ENCODE measurements around the gene TCOF1. TPM values are rescaled to one million over a fixed set of nuclear protein-coding genes. Genes with fewer than 3 reads are reported as not detected.

Gene TCOF1
- total RNA-seq, 1 donor from 2014 or later, result 91.1 TPM

- H3K27ac Mint-ChIP-seq (ENCODE audit: unreplicated experiment), result peak overlapping the region; percentile 22
Observed at GRCh38 chr5:150356575-150357294, 762 bp upstream of the TCOF1 start.

GRCh38 chr5:150358261-150359095, 981 bp downstream of the TCOF1 start:
- H3K36me3 Mint-ChIP-seq (ENCODE audit: low read depth), result no peaks in the 10 kb centered on the region
- H3K4me3 Mint-ChIP-seq, result peak overlapping the region; percentile 93
- H3K27ac Mint-ChIP-seq (ENCODE audit: unreplicated experiment), result no peak overlapping the region
- no peak for TF ChIP-seq CTCF (conservative IDR thresholded peaks at IDR 0.05)
- H3K9me3 Mint-ChIP-seq, result no peaks in the 10 kb centered on the region
- DNase-seq (ENCODE audit: low read depth, low spot score), result no peak
- H3K27me3 Mint-ChIP-seq (ENCODE audit: low read depth), result peaks cover 4% of the 10 kb centered on the region
- H3K4me1 Mint-ChIP-seq, result peaks cover 36% of the 10 kb centered on the region

More at GRCh38 chr5:150356575-150357294, 762 bp upstream of the TCOF1 start:
- Mint-ChIP-seq H3K4me3 (peak overlapping the region; percentile 93), H3K4me1 (peaks cover 36% of the 10 kb centered on the region), H3K36me3 (ENCODE audit: low read depth) (no peaks in the 10 kb centered on the region), H3K9me3 (no peaks in the 10 kb centered on the region), H3K27me3 (ENCODE audit: low read depth) (peaks cover 4% of the 10 kb centered on the region)
- DNase-seq (ENCODE audit: low read depth, low spot score), result no peak
- no peak for TF ChIP-seq CTCF (conservative IDR thresholded peaks at IDR 0.05)

GRCh38 chr5:150361301-150361700, 3.8 kb downstream of the TCOF1 start:
- Mint-ChIP-seq H3K4me3 (peak overlapping the region; percentile 62), H3K27me3 (ENCODE audit: low read depth) (no peaks in the 10 kb centered on the region), H3K27ac (ENCODE audit: unreplicated experiment) (no peak overlapping the region), H3K4me1 (peaks cover 29% of the 10 kb centered on the region), H3K36me3 (ENCODE audit: low read depth) (peaks cover 3% of the 10 kb centered on the region), H3K9me3 (no peaks in the 10 kb centered on the region)
- TF ChIP-seq CTCF (conservative IDR thresholded peaks at IDR 0.05), result no peak
- DNase-seq (ENCODE audit: low read depth, low spot score), result no peak

- no peak overlapping the region for H3K27ac Mint-ChIP-seq (ENCODE audit: unreplicated experiment)
- H3K27me3 Mint-ChIP-seq (ENCODE audit: low read depth), result no peaks in the 10 kb centered on the region
- peaks cover 17% of the 10 kb centered on the region for H3K4me1 Mint-ChIP-seq
- H3K9me3 Mint-ChIP-seq, result no peaks in the 10 kb centered on the region
- TF ChIP-seq CTCF (conservative IDR thresholded peaks at IDR 0.05), result no peak
- DNase-seq (ENCODE audit: low read depth, low spot score), result no peak
- H3K36me3 Mint-ChIP-seq (ENCODE audit: low read depth), result peaks cover 4% of the 10 kb centered on the region
- H3K4me3 Mint-ChIP-seq, result peak overlapping the region; percentile 5
Observed at GRCh38 chr5:150363185-150363584, 5.7 kb downstream of the TCOF1 start.

- Mint-ChIP-seq H3K27ac (ENCODE audit: unreplicated experiment) (no peak overlapping the region), H3K27me3 (ENCODE audit: low read depth) (no peaks in the 10 kb centered on the region), H3K4me1 (peaks cover 11% of the 10 kb centered on the region), H3K9me3 (no peaks in the 10 kb centered on the region), H3K36me3 (ENCODE audit: low read depth) (peaks cover 4% of the 10 kb centered on the region), H3K4me3 (no peak overlapping the region)
- no peak for DNase-seq (ENCODE audit: low read depth, low spot score)
- no peak for TF ChIP-seq CTCF (conservative IDR thresholded peaks at IDR 0.05)
Observed at GRCh38 chr5:150364004-150364403, 6.5 kb downstream of the TCOF1 start.

Measured in neural crest cell (in vitro differentiated cells).